Large intestine (tissue), 3 donors: Measurements from ENCODE around the gene EFNA2. TPM values are rescaled to one million over a fixed set of nuclear protein-coding genes. Genes with fewer than 3 reads are reported as not detected.

ENCODE experiments used
- DNase-seq, 2 donors: peaks; one replicate each; pipeline versions ENCODE4 v3.0.0 to v3.0.0-alpha.2; 2013
- H3K27ac ChIP-seq: one replicate; pipeline ENCODE4 v1.5.1; 2013; ENCODE audit warnings: low read length
- H3K27me3 ChIP-seq: 2 replicates; pipeline ENCODE4 v1.6.1; 2013; ENCODE audit warnings: low read length; ENCODE audit not compliant: control insufficient read depth, insufficient read depth
- H3K36me3 ChIP-seq: 2 replicates; pipeline ENCODE4 v1.6.1; 2013; ENCODE audit warnings: low read length; ENCODE audit not compliant: control insufficient read depth, insufficient read depth
- H3K4me1 ChIP-seq: one replicate; pipeline ENCODE4 v1.6.1; 2013; ENCODE audit warnings: low read length; ENCODE audit not compliant: control insufficient read depth, insufficient read depth
- H3K4me3 ChIP-seq: one replicate; pipeline ENCODE4 v1.5.1; 2013; ENCODE audit warnings: low read length
- H3K9me3 ChIP-seq: one replicate; pipeline ENCODE4 v1.6.1; 2013; ENCODE audit warnings: mild to moderate bottlenecking, low read depth, low read length, moderate library complexity; ENCODE audit not compliant: control insufficient read depth
- WGBS: methylation state at CpG from one replicate; pipeline ENCODE4 v1.1.5; 2013; ENCODE audit warnings: low lambda C conversion rate; ENCODE audit not compliant: insufficient coverage; 5-methylcytosine and 5-hydroxymethylcytosine counted together
- polyA plus RNA-seq: library from polyadenylated mRNA; unstranded; fragments of 120-200 nt; gene quantifications from one replicate; pipeline ENCODE4 v1.2.1, GENCODE V29; 2013

The EFNA2 gene
- polyA plus RNA-seq, 1 donor: 25.6 TPM

DNA sequence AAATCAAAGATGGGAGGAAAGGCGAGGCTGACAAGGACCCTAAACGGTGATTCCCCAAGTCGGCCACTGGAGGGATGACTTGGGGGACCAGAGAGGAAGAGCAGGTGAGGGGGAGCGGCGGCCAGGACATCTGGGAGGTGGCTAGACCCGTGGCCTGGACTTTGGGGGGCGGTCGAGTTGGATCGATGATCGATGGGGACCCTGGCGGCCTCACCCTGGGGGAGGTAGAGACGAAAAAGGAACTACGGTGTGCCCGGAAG is 24.2 kb upstream of the EFNA2 start:
- Histone ChIP-seq H3K27ac (peak overlapping the region; percentile 100), H3K27me3 (no peaks in the 10 kb centered on the region), H3K4me1 (peaks cover 88% of the 10 kb centered on the region), H3K36me3 (peaks cover 24% of the 10 kb centered on the region), H3K9me3 (peaks cover 6% of the 10 kb centered on the region), H3K4me3 (peak overlapping the region; percentile 75)
- DNase-seq: peak in 1 of 2 donors; percentile 56
- WGBS: 0% methylated on average over 1 of the region's 14 CpGs

DNA sequence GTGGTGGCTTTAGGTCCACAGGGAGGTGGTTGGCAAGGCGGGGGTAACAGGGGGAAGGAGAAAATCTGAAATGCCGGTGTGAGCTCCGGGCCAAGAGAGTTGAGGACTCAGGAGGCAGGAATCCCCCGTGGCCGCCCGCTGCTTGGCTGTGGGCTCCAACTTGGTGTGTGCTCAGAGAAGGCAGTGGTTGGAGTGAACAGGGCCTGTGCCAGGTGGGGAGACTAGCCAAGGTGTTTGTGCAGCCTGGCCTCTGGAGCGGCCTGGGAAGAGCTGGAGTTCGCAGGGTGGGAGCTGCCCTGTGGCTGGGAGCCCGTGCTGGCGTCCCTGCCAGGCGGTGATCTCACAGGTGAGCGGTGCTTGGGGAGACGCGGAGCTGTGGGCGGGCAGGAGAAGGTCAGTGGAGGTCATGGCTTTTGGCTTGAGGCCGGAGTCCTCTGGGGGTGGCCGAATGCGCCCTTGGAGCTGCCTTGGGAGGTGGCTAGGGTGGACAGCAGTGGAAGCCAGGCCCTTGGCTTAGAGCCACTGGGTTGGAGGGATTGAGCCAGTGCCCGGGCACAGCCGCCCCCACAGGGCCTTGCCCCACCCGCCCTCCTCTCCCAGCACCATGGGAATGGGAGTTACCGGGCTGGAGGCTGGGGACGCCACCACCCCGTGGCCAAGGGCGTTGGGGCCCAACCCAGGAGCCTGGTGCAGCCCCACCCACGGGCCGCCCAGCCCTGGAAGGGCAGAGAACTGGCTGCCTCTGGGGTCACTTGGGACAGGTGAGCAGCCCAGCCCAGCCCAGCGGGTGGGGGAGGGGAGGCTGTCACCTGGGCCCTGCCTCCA is 23.7 kb upstream of the EFNA2 start:
- peak overlapping the region; percentile 75 for H3K4me3 ChIP-seq
- no CpG with 5 or more reads among the region's 28 CpGs for WGBS
- H3K4me1 ChIP-seq: peaks cover 84% of the 10 kb centered on the region
- peak overlapping the region; percentile 100 for H3K27ac ChIP-seq
- H3K27me3 ChIP-seq: no peaks in the 10 kb centered on the region
- H3K36me3 ChIP-seq: peaks cover 18% of the 10 kb centered on the region
- peaks cover 6% of the 10 kb centered on the region for H3K9me3 ChIP-seq
- DNase-seq: peak; percentile 93 to 97

DNA sequence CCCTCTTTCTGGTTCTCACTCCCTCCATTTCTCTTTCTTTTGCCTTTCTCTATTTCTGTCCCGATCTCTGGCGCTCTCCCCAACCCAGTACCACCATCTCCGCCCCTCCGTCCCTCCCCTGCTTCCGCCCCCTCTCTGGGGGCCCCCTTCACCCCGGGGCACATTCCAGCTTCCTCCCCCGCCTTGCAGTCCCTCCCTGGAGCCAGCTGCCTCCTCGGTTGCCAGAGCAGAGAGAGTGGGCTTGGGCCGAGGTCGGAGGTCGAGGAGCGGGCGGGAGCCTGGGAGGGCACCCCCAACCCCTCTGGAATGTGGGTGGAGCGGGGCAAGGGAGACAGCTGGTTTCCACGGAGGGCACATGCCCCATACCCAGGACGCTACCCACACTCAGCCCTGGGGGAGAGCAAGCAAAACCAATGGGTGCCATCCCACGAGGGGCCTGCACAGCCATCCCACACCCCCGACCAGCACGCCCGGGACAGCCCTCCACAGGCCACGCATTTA is 23.0 kb upstream of the EFNA2 start:
- peak overlapping the region; percentile 75 for H3K4me3 ChIP-seq
- no peak for DNase-seq
- no CpG with 5 or more reads among the region's 21 CpGs for WGBS

DNA sequence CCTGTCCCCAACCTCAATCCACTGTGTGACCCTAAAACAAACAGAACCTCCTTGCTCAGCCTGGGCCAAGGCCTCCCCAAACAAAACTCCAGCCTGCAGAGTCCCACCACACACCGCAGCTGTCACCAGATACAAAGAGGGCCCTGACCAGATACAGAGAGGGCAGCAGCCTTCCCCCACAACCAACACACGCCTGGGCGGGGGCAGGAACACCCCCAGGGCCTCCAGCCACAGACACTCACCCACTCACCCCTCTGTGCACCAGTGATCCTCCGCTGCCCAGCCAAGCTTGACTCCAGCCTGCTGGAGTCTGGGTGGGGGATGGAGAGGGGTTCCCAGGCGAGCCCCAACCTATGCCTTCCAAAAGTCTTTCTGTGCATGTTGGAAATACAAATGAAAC is 22.5 kb upstream of the EFNA2 start:
- H3K27me3 ChIP-seq: no peaks in the 10 kb centered on the region
- H3K4me1 ChIP-seq: peaks cover 84% of the 10 kb centered on the region
- DNase-seq: no peak
- peaks cover 4% of the 10 kb centered on the region for H3K9me3 ChIP-seq
- no CpG with 5 or more reads among the region's 5 CpGs for WGBS
- H3K36me3 ChIP-seq: peaks cover 6% of the 10 kb centered on the region
- peak overlapping the region; percentile 75 for H3K4me3 ChIP-seq
- peak overlapping the region; percentile 100 for H3K27ac ChIP-seq

More for the DNA sequence above, 23.0 kb upstream of the EFNA2 start:
- Histone ChIP-seq H3K4me1 (peaks cover 84% of the 10 kb centered on the region), H3K9me3 (peaks cover 3% of the 10 kb centered on the region), H3K36me3 (peaks cover 12% of the 10 kb centered on the region), H3K27me3 (no peaks in the 10 kb centered on the region), H3K27ac (peak overlapping the region; percentile 100)

- peaks cover 72% of the 10 kb centered on the region for H3K4me1 ChIP-seq
- H3K27ac ChIP-seq: peak overlapping the region; percentile 96
- H3K9me3 ChIP-seq: peaks cover 6% of the 10 kb centered on the region
- no peaks in the 10 kb centered on the region for H3K36me3 ChIP-seq
- WGBS: no CpG with 5 or more reads among the region's 26 CpGs
- H3K4me3 ChIP-seq: no peak overlapping the region
- no peaks in the 10 kb centered on the region for H3K27me3 ChIP-seq
- peak; percentile 82 to 89 for DNase-seq
These were observed 20.7 kb upstream of the EFNA2 start for GRCh38 chr19:1264801-1265614.

DNA sequence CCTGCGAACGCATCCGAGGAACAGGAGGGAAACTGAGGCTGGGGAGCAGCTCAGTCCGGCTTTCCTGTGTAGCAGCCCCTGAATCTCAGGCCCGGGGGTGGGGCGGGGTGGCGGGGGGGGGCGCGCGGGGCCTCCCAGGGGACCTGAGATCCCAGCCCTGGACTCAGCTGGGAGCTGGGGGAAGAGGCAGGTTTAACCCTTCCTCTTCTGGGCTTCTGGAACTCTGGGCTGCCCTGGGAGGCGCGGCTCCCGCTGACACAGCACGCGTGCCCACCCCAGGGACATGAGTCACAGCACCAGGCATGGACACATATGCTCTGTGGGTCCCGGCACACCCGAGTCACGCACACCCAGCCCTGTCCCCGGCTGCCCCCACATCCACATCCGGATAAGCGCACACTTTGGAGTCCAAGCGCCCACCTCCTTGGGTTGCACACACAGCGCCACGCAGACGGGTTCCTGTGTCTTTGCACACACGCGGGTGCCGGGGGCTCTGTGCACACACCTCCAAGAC is 20.0 kb upstream of the EFNA2 start:
- DNase-seq: peak; percentile 69 to 79
- peaks cover 3% of the 10 kb centered on the region for H3K36me3 ChIP-seq
- no CpG with 5 or more reads among the region's 28 CpGs for WGBS
- H3K4me1 ChIP-seq: peaks cover 69% of the 10 kb centered on the region
- H3K27ac ChIP-seq: peak overlapping the region; percentile 96
- H3K27me3 ChIP-seq: no peaks in the 10 kb centered on the region
- H3K9me3 ChIP-seq: peaks cover 6% of the 10 kb centered on the region
- H3K4me3 ChIP-seq: peak overlapping the region; percentile 46

- Histone ChIP-seq H3K4me3 (peak overlapping the region; percentile 46), H3K27me3 (no peaks in the 10 kb centered on the region), H3K36me3 (peaks cover 9% of the 10 kb centered on the region), H3K9me3 (peaks cover 6% of the 10 kb centered on the region), H3K27ac (peak overlapping the region; percentile 96), H3K4me1 (peaks cover 73% of the 10 kb centered on the region)
- DNase-seq: peak; percentile 92 to 97
- no CpG with 5 or more reads among the region's 84 CpGs for WGBS
These were observed 19.4 kb upstream of the EFNA2 start for GRCh38 chr19:1266129-1266915.

DNA sequence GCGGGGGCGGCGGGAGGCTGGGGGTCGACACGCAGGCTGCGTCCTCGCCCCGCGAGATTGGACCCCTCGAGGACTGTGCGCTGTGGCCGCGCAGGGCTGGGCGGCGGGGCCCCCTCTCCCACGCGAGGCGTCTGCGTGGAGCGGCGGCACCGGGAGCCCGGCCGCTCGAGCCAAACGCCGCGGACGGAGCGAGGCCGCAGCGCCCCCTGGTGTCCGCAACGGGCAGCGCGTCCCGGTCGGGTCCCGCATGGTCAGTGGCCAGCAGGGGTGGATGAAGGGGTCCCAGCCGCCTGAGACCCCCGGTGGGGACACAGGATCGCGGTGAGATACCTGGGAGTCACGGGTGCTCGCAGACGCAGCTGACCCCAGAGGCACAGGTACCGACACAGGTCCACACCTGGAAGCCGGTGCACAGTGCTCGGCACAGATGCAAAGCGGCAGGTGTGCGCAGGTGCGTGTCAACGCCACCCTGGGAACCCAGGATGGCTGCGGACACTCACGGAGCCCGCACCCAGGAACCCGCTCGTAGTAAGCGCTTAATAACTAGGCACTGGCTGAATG is 18.7 kb upstream of the EFNA2 start:
- Histone ChIP-seq H3K4me1 (peaks cover 72% of the 10 kb centered on the region), H3K9me3 (peaks cover 7% of the 10 kb centered on the region), H3K27ac (peak overlapping the region; percentile 96), H3K4me3 (peak overlapping the region; percentile 46), H3K36me3 (peaks cover 16% of the 10 kb centered on the region), H3K27me3 (no peaks in the 10 kb centered on the region)
- DNase-seq: peak in 1 of 2 donors; percentile 53
- no CpG with 5 or more reads among the region's 59 CpGs for WGBS

GRCh38 chr19:1267477-1268225 is 18.0 kb upstream of the EFNA2 start:
- DNase-seq: peak in 1 of 2 donors; percentile 51
- Histone ChIP-seq H3K4me1 (peaks cover 71% of the 10 kb centered on the region), H3K27me3 (no peaks in the 10 kb centered on the region), H3K9me3 (peaks cover 7% of the 10 kb centered on the region), H3K27ac (no peak overlapping the region), H3K36me3 (peaks cover 23% of the 10 kb centered on the region), H3K4me3 (peak overlapping the region; percentile 42)
- WGBS: no CpG with 5 or more reads among the region's 35 CpGs
